ENCODE data around the gene GGN. TPM values are rescaled to one million over a fixed set of nuclear protein-coding genes. Genes with fewer than 3 reads are reported as not detected.
A peak's percentile ranks its signal among the peaks of the same experiment; 100 is the strongest.

Gene GGN
- total RNA-seq, 1 experiment from 2014 or later, result 1.5 TPM

GRCh38 chr19:38337360-38337653, 50.5 kb downstream of the GGN start:
- H3K9me3 ChIP-seq (ENCODE audit: control insufficient read depth, low read depth, low read length), result no peaks in the 10 kb centered on the region
- no peaks in the 10 kb centered on the region for H3K9me3 Mint-ChIP-seq
- no peaks in the 10 kb centered on the region for H3K79me2 ChIP-seq (ENCODE audit: insufficient read depth, low read length)
- H3K4ac ChIP-seq (ENCODE audit: low read depth, low read length), result no peak overlapping the region
- no peak overlapping the region for H4K5ac ChIP-seq (ENCODE audit: insufficient read length, low read depth, low read length)
- peak overlapping the region; percentile 97 for H3K4me2 ChIP-seq (ENCODE audit: insufficient read depth, insufficient read length, low read length)
- H3K23me2 ChIP-seq (ENCODE audit: insufficient read length, low read depth, low read length, poor library complexity, severe bottlenecking), result peaks cover 13% of the 10 kb centered on the region
- WGBS (ENCODE audit: extremely low coverage, insufficient read length, low lambda C conversion rate), result no CpG with 5 or more reads among the region's 10 CpGs
- no peak overlapping the region for H2AK5ac ChIP-seq (ENCODE audit: insufficient read length, low read length)
- H3K4me1 ChIP-seq (ENCODE audit: insufficient read depth, low read length), result peaks cover 3% of the 10 kb centered on the region; the same call in 1 of the 2 replicates
- no peak overlapping the region for H4K8ac ChIP-seq (replicated peaks; ENCODE audit: insufficient read length, low read depth, low read length)
- no peak overlapping the region for H3K56ac ChIP-seq (ENCODE audit: insufficient read length, low read depth, low read length)
- no peak overlapping the region for H3T11ph ChIP-seq (ENCODE audit: low read length)
- H3K4me1 Mint-ChIP-seq, result peaks cover 12 to 14% of the 10 kb centered on the region in 2 experiments
- no peaks in the 10 kb centered on the region for H3K79me1 ChIP-seq (ENCODE audit: insufficient read depth, low read depth, low read length, poor library complexity, severe bottlenecking)
- no peaks in the 10 kb centered on the region for H3K27me3 ChIP-seq (ENCODE audit: insufficient read depth, low read length)
- H2AFZ ChIP-seq (ENCODE audit: low read length), result no peak overlapping the region
- peak overlapping the region in 2 of 3 experiments; percentile 44 to 80; a peak in 3 of 7 replicates for H3K27ac Mint-ChIP-seq
- H3K23ac ChIP-seq (ENCODE audit: insufficient read length, low read depth, low read length), result no peak overlapping the region
- peak overlapping the region; percentile 87 to 96 for H3K4me3 Mint-ChIP-seq
- no peak overlapping the region for H4K91ac ChIP-seq (ENCODE audit: insufficient read length, low read depth, low read length)
- H2BK20ac ChIP-seq (ENCODE audit: low read depth, low read length, poor library complexity, severe bottlenecking), result no peak overlapping the region
- H2BK15ac ChIP-seq (ENCODE audit: low read depth, low read length), result no peak overlapping the region
- no peak overlapping the region for H3K18ac ChIP-seq (ENCODE audit: insufficient read length, low read depth, low read length)
- DNase-seq, result no peak
- no peak for TF ChIP-seq CTCF (conservative IDR thresholded peaks at IDR 0.05)
- H4K20me1 ChIP-seq (ENCODE audit: control insufficient read depth, insufficient read depth, insufficient read length), result no peaks in the 10 kb centered on the region
- H3K27me3 Mint-ChIP-seq (ENCODE audit: low read depth), result no peaks in the 10 kb centered on the region; the same call in none of the 2 replicates
- no peak overlapping the region for H2BK5ac ChIP-seq (ENCODE audit: insufficient read length, low read length)
- H2BK12ac ChIP-seq (ENCODE audit: insufficient read length, low read depth, low read length), result no peak overlapping the region
- H3K9ac ChIP-seq (ENCODE audit: extremely low read depth, insufficient read length, low read length), result peak overlapping the region; percentile 34
- no peak overlapping the region for H3K14ac ChIP-seq (ENCODE audit: insufficient read depth, low read length)
- H2BK120ac ChIP-seq (ENCODE audit: low read depth, low read length, poor library complexity, severe bottlenecking), result no peak overlapping the region
- H3K27ac ChIP-seq (ENCODE audit: insufficient read length, low read depth, low read length), result no peak overlapping the region
- H3K36me3 Mint-ChIP-seq (ENCODE audit: insufficient read depth in 1 of 3, low read depth in 3 of 3), result no peaks in the 10 kb centered on the region; a peak in 1 of 7 replicates

All from H9 (cell line).